ENCODE measurements around the gene NF1.

GRCh38 chr17:31116167-31116566 is 21.4 kb downstream of the NF1 start:
- TF ChIP-seq EP300 (IDR thresholded peaks at IDR 0.05): no peak
- TF ChIP-seq POLR2A (IDR thresholded peaks at IDR 0.05; ENCODE audit: low read depth): no peak
- TF ChIP-seq CTCF (IDR thresholded peaks at IDR 0.05): no peak
